HepG2 (cell line): ENCODE results near the gene NOC3L. TPM values are rescaled to one million over a fixed set of nuclear protein-coding genes. Genes with fewer than 3 reads are reported as not detected.

Experiments used
- ATAC-seq: fragments of 200-7000 bp; cut with Tn5 transposase; 3 replicates; pipeline ENCODE4 v1.9.1; 2020; ENCODE audit warnings: mild to moderate bottlenecking, moderate library complexity
- BruUV-seq: library from RNA; stranded (reverse); fragments of 400-500 nt; replicated peaks from 2 replicates; lab custom pipeline; 2021; lab: Mats Ljungman, UMichigan
- CTCF ChIA-PET: fragments of 300-600 bp; formaldehyde crosslinking; extraction: SDS; loops from one replicate; lab custom pipeline; 2021; ENCODE audit warnings: low total read pairs, inconsistent platforms, low intra/inter-chr PET ratio; lab: Yijun Ruan, JAX
- POLR2A ChIA-PET: fragments of 350-600 bp; sonication (Branson Sonifier 250); formaldehyde crosslinking; loops from one replicate; lab custom pipeline; 2020; ENCODE audit warnings: antibody characterized with exemption, inconsistent platforms; lab: Yijun Ruan, JAX
- DNase-seq: peaks from one replicate; pipeline ENCODE4 v3.0.0-alpha.2; 2015; ENCODE audit warnings: low spot score
- FAIRE-seq: peaks from 3 replicates; lab custom pipeline; 2011; peaks lifted over from hg19 to GRCh38; lab: Jason Lieb, UNC
- H2AFZ ChIP-seq: one replicate; pipeline ENCODE4 v1.6.1; 2011; ENCODE audit warnings: low read length, inconsistent platforms
- H3K27ac ChIP-seq: fragments of 300-600 bp; 3 replicates; pipeline ENCODE4 v1.8.0; 2011; ENCODE audit warnings: mixed run types, mild to moderate bottlenecking, mixed read lengths, low read length, inconsistent platforms; ENCODE audit not compliant: insufficient read depth; ENCODE audit errors: extremely low read length
- H3K27me3 ChIP-seq, 2 experiments: fragments of 200-600 bp in 1 of 2; 2 replicates in 1 of 2; 3 replicates in 1 of 2; pipeline versions ENCODE4 v1.6.0 to v1.8.0; 2011; ENCODE audit warnings: low read length in 2 of 2, mild to moderate bottlenecking in 2 of 2, moderate library complexity in 2 of 2, inconsistent platforms in 1 of 2; ENCODE audit not compliant: insufficient read depth in 2 of 2, control insufficient read depth in 1 of 2
- H3K36me3 ChIP-seq, 2 experiments: fragments of 200-600 bp in 1 of 2; replicated peaks in 1 of 2; 2 replicates in 1 of 2; 3 replicates in 1 of 2; pipeline versions ENCODE4 v1.5.1 to v1.8.0; 2011; ENCODE audit warnings: low read length in 2 of 2, inconsistent platforms in 1 of 2; ENCODE audit not compliant: insufficient read depth in 2 of 2, control insufficient read depth in 1 of 2
- H3K4me1 ChIP-seq: 2 replicates; pipeline ENCODE4 v1.5.1; 2012; ENCODE audit warnings: low read length, inconsistent platforms; ENCODE audit not compliant: insufficient read depth
- H3K4me2 ChIP-seq: 2 replicates; pipeline ENCODE4 v1.6.0; 2011; ENCODE audit warnings: low read depth, low read length, inconsistent platforms
- H3K4me3 ChIP-seq, 3 experiments: fragments of 200-600 bp in 1 of 3; sonication (generic), shearing (Covaris generic) in 1 of 3; replicated peaks in 1 of 3; 2 replicates each; pipeline ENCODE4 v1.5.1; 2011 to 2016; ENCODE audit warnings: low read length in 3 of 3, inconsistent platforms in 2 of 3, low read depth in 2 of 3, mild to moderate bottlenecking in 2 of 3, control low read depth in 1 of 3, mixed read lengths in 1 of 3; ENCODE audit not compliant: insufficient read depth in 1 of 3
- H3K79me2 ChIP-seq: one replicate; pipeline ENCODE4 v1.6.1; 2011; ENCODE audit warnings: low read length, inconsistent platforms; ENCODE audit not compliant: insufficient read depth
- H3K9ac ChIP-seq: 2 replicates; pipeline ENCODE4 v1.6.0; 2011; ENCODE audit warnings: mild to moderate bottlenecking, low read depth, low read length, inconsistent platforms; ENCODE audit not compliant: insufficient read depth
- H3K9me3 ChIP-seq: 2 replicates; pipeline ENCODE4 v1.5.1; 2012; ENCODE audit warnings: mild to moderate bottlenecking, low read length
- H4K20me1 ChIP-seq: 2 replicates; pipeline ENCODE4 v1.6.0; 2011; ENCODE audit warnings: inconsistent platforms, mild to moderate bottlenecking, low read length, moderate library complexity; ENCODE audit not compliant: insufficient read depth
- ARNT ChIP-seq: fragments of 450-650 bp; IDR thresholded peaks from 2 replicates; pipeline ENCODE4 v1.6.1; 2017
- FOXA3 ChIP-seq: IDR thresholded peaks from 2 replicates; pipeline ENCODE4 v1.6.1; 2016; ENCODE audit warnings: missing genetic modification reagents, missing compliant biosample characterization
- FOXJ3 ChIP-seq: sonication (generic); formaldehyde crosslinking; IDR thresholded peaks from 2 replicates; pipeline ENCODE4 v1.4.0; 2020; ENCODE audit warnings: missing genetic modification reagents, mild to moderate bottlenecking, borderline replicate concordance
- HDAC6 ChIP-seq: fragments of 200-600 bp; sonication (generic); IDR thresholded peaks from 2 replicates; pipeline ENCODE4 v1.7.0; 2017; ENCODE audit warnings: mild to moderate bottlenecking, antibody characterized with exemption, low read length, low read depth
- KDM2A ChIP-seq: sonication (generic); formaldehyde crosslinking; IDR thresholded peaks from 2 replicates; pipeline ENCODE4 v1.4.0; 2020; ENCODE audit warnings: low read depth, missing genetic modification reagents, borderline replicate concordance
- MTA3 ChIP-seq: sonication (generic); formaldehyde crosslinking; IDR thresholded peaks from 2 replicates; pipeline ENCODE4 v1.4.0; 2020; ENCODE audit warnings: missing genetic modification reagents
- SMARCC2 ChIP-seq: fragments of 450-650 bp; IDR thresholded peaks from 2 replicates; pipeline ENCODE4 v1.6.1; 2017; ENCODE audit warnings: antibody characterized with exemption, mild to moderate bottlenecking
- U2AF1 ChIP-seq: fragments of 200-400 bp; formaldehyde crosslinking; optimal IDR thresholded peaks from 2 replicates; pipeline ENCODE3; 2017; ENCODE audit warnings: mild to moderate bottlenecking, low read depth, low read length
- ZNF33B ChIP-seq: sonication (generic); formaldehyde crosslinking; IDR thresholded peaks from 2 replicates; pipeline ENCODE4 v1.5.1; 2020; ENCODE audit warnings: mild to moderate bottlenecking, missing genetic modification reagents
- ZNF441 ChIP-seq: sonication (generic); formaldehyde crosslinking; IDR thresholded peaks from 2 replicates; pipeline ENCODE4 v1.7.0; 2021; ENCODE audit warnings: missing genetic modification reagents, borderline replicate concordance
- ZNF644 ChIP-seq: IDR thresholded peaks from 2 replicates; pipeline ENCODE4 v1.6.1; 2016; ENCODE audit warnings: low read depth
- ZNF776 ChIP-seq: sonication (generic); formaldehyde crosslinking; IDR thresholded peaks from 2 replicates; pipeline ENCODE4 v1.4.0; 2020; ENCODE audit warnings: mild to moderate bottlenecking, missing genetic modification reagents
- WGBS: methylation state at CpG from one replicate; pipeline ENCODE4 v1.1.6; 2017; ENCODE audit warnings: low lambda C conversion rate; 5-methylcytosine and 5-hydroxymethylcytosine counted together
- in situ Hi-C: cut with HindIII; loops from 2 replicates; pipeline ENCODE4 v1.10.0; 2017; ENCODE audit warnings: low pct_unique_long_range_greater_than_20kb; ENCODE audit not compliant: extremely low pct_ligation_motif_present
- intact Hi-C: fragments of 100-400 bp; cut with micrococcal nuclease; formaldehyde crosslinking; loops from one replicate; pipeline ENCODE4 v1.10.0; 2022; ENCODE audit not compliant: unreplicated experiment
- polyA plus RNA-seq, 8 experiments: library from polyadenylated mRNA; depleted of rRNA in 3 of 8; stranded (reverse) in 7 of 8; unstranded in 1 of 8; fragments of >200 nt; fragmentation: Illumina TruSeq in 4 of 8; extraction: Trizol in 4 of 8; gene quantifications; 2 replicates each; pipeline versions ENCODE4 v1.2.1 to v1.2.3, GENCODE V29; 2011 to 2016; ENCODE audit warnings: low read depth in 4 of 8, missing spikeins in 1 of 8, mixed read lengths in 1 of 8; ENCODE audit not compliant: insufficient read depth in 1 of 8
- total RNA-seq, 5 experiments: library from RNA; depleted of rRNA; stranded (reverse); fragments of >200 nt; fragmentation: Illumina TruSeq; extraction: Trizol; gene quantifications; 2 replicates each; pipeline ENCODE4 v1.2.3, GENCODE V29; 2016; ENCODE audit warnings: low read depth in 1 of 5
- TF ChIP-seq, protein P1 (sequence below): IDR thresholded peaks from 2 replicates; pipeline ENCODE4 v1.6.1; 2016; ENCODE audit warnings: missing compliant biosample characterization, missing genetic modification reagents, borderline replicate concordance
- TF ChIP-seq, protein P2 (sequence below): sonication (generic); formaldehyde crosslinking; IDR thresholded peaks from 2 replicates; pipeline ENCODE4 v1.5.1; 2020; ENCODE audit warnings: missing genetic modification reagents, mild to moderate bottlenecking, borderline replicate concordance
- TF ChIP-seq, protein P3 (sequence below): sonication (generic); formaldehyde crosslinking; IDR thresholded peaks from 2 replicates; pipeline ENCODE4 v1.8.1; 2023; ENCODE audit warnings: mild to moderate bottlenecking, missing genetic modification reagents, borderline replicate concordance
- TF ChIP-seq, protein P4 (sequence below): sonication (generic); formaldehyde crosslinking; IDR thresholded peaks from 2 replicates; pipeline ENCODE4 v1.4.0; 2020; ENCODE audit warnings: missing genetic modification reagents

Gene NOC3L
- total and polyA plus RNA-seq, 2 of the 13 experiments (the other 11 are each of a cell fraction or from before 2014, with no cell fraction given), result 7.8 to 36.6 TPM

DNA sequence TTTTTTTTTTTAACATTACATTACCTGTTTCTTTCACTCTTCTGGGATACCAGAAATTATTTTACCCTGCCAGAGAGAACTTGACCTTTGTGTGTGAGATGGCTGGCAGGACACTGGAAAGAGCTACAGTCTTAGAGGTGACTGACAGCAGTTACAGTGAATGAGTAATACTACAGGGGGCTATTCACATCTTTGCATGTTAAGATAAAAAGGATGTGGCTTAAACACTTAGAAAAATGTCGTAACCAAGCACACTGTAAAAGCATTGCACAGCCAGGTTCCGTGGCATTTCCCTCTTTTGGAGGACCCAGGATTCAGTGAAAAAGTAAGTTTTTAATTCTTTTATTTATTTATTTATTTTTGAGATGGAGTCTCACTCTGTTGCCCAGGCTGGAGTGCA, 20.8 kb upstream of the NOC3L start:
- BruUV-seq, result no TSS peak
- Histone ChIP-seq H3K4me2 (no peak overlapping the region), H3K27ac (no peak overlapping the region), H3K4me3 (no peak overlapping the region), H3K36me3 (no peaks in the 10 kb centered on the region), H3K4me1 (peaks cover 11% of the 10 kb centered on the region), H3K9ac (no peak overlapping the region), H4K20me1 (no peaks in the 10 kb centered on the region), H3K27me3 (no peaks in the 10 kb centered on the region), H2AFZ (no peak overlapping the region)
- CTCF ChIA-PET, result no interaction called here
- intact Hi-C loops (no loop called here), in situ Hi-C loops (no loop called here)
- WGBS, result 56% methylated on average over 2 of the region's 2 CpGs
- ATAC-seq, result no peak
- POLR2A ChIA-PET, result no interaction called here
- TF ChIP-seq ZNF441 (CRISPR knock-in tag) (no peak), ZNF33B (CRISPR knock-in tag) (no peak), ZNF644 (CRISPR knock-in tag) (no peak), SMARCC2 (no peak), ARNT (no peak), U2AF1 (no peak), FOXA3 (CRISPR knock-in tag) (no peak), FOXJ3 (no peak), ZNF776 (CRISPR knock-in tag) (no peak), KDM2A (CRISPR knock-in tag) (no peak), HDAC6 (no peak), MTA3 (CRISPR knock-in tag) (no peak)
- TF ChIP-seq, protein P1, sequence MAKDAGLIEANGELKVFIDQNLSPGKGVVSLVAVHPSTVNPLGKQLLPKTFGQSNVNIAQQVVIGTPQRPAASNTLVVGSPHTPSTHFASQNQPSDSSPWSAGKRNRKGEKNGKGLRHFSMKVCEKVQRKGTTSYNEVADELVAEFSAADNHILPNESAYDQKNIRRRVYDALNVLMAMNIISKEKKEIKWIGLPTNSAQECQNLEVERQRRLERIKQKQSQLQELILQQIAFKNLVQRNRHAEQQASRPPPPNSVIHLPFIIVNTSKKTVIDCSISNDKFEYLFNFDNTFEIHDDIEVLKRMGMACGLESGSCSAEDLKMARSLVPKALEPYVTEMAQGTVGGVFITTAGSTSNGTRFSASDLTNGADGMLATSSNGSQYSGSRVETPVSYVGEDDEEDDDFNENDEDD (CRISPR knock-in tag), result no peak
- TF ChIP-seq, protein P2, sequence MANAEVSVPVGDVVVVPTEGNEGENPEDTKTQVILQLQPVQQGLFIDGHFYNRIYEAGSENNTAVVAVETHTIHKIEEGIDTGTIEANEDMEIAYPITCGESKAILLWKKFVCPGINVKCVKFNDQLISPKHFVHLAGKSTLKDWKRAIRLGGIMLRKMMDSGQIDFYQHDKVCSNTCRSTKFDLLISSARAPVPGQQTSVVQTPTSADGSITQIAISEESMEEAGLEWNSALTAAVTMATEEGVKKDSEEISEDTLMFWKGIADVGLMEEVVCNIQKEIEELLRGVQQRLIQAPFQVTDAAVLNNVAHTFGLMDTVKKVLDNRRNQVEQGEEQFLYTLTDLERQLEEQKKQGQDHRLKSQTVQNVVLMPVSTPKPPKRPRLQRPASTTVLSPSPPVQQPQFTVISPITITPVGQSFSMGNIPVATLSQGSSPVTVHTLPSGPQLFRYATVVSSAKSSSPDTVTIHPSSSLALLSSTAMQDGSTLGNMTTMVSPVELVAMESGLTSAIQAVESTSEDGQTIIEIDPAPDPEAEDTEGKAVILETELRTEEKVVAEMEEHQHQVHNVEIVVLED (CRISPR knock-in tag), result no peak
- TF ChIP-seq, protein P3, sequence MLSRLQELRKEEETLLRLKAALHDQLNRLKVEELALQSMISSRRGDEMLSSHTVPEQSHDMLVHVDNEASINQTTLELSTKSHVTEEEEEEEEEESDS (CRISPR knock-in tag), result no peak
- TF ChIP-seq, protein P4, sequence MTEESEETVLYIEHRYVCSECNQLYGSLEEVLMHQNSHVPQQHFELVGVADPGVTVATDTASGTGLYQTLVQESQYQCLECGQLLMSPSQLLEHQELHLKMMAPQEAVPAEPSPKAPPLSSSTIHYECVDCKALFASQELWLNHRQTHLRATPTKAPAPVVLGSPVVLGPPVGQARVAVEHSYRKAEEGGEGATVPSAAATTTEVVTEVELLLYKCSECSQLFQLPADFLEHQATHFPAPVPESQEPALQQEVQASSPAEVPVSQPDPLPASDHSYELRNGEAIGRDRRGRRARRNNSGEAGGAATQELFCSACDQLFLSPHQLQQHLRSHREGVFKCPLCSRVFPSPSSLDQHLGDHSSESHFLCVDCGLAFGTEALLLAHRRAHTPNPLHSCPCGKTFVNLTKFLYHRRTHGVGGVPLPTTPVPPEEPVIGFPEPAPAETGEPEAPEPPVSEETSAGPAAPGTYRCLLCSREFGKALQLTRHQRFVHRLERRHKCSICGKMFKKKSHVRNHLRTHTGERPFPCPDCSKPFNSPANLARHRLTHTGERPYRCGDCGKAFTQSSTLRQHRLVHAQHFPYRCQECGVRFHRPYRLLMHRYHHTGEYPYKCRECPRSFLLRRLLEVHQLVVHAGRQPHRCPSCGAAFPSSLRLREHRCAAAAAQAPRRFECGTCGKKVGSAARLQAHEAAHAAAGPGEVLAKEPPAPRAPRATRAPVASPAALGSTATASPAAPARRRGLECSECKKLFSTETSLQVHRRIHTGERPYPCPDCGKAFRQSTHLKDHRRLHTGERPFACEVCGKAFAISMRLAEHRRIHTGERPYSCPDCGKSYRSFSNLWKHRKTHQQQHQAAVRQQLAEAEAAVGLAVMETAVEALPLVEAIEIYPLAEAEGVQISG (CRISPR knock-in tag), result no peak
- TF ChIP-seq, all 625 proteins: peak for 0
- DNase-seq, result no peak
- H3K79me2 ChIP-seq, result no peaks in the 10 kb centered on the region
- no peak for FAIRE-seq
- no peaks in the 10 kb centered on the region for H3K9me3 ChIP-seq
